B cell (primary cell): ENCODE results near the gene SEMA4D.

Experiments used
- EZH2 ChIP-seq: IDR thresholded peaks from 2 replicates; pipeline ENCODE4 v1.6.1; 2012; ENCODE audit warnings: borderline replicate concordance, low read depth, mild to moderate bottlenecking, moderate library complexity, low read length; ENCODE audit not compliant: insufficient read depth, poor library complexity, severe bottlenecking
- TF ChIP-seq, protein P1 (sequence below): fragments of 200-600 bp; IDR thresholded peaks from one replicate; pipeline ENCODE4 v1.8.0; 2022; ENCODE audit warnings: antibody characterized with exemption, mild to moderate bottlenecking

DNA sequence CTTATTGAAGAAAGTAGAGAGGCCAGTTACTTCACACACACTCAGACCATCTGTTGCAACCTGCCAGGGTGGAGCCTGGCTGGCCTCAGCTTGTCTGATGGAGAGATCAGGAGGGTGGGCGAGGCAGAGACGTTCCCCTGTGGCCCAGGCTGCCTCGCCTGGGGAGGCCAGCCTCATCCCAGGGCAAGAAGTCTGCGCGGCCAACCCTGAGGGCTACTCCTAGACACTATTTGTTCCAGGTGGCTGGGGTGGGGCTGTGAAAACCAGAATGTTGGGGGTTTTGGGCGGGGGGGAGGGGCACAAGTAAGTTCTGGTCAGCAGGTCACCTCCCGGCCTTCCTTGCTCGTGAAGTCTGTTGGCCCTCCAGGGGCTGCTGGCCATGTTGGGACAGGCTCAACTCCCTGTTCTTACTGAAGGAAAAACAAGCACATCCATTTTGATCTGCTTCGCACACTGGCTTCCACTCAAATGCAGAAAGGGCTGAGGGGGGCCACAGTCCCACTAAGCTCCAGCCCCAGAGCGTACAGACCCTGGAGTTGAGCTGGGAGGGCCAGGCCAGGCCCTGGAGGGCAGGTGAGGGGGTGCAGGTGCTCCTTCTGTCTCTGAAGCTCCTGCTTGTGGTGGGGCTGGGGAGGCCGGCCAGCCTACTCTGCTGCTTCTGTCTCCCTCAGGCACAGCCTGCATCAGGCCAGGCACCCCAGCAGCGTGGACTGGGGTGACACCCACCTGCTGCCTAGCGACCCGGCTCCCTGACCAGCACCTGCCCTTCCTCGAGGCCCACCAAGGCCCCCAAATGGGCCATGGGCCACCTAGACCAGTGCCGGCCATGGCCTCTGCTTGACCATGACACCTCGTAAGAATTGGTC is 133.0 kb downstream of the SEMA4D start:
- TF ChIP-seq, protein P1, sequence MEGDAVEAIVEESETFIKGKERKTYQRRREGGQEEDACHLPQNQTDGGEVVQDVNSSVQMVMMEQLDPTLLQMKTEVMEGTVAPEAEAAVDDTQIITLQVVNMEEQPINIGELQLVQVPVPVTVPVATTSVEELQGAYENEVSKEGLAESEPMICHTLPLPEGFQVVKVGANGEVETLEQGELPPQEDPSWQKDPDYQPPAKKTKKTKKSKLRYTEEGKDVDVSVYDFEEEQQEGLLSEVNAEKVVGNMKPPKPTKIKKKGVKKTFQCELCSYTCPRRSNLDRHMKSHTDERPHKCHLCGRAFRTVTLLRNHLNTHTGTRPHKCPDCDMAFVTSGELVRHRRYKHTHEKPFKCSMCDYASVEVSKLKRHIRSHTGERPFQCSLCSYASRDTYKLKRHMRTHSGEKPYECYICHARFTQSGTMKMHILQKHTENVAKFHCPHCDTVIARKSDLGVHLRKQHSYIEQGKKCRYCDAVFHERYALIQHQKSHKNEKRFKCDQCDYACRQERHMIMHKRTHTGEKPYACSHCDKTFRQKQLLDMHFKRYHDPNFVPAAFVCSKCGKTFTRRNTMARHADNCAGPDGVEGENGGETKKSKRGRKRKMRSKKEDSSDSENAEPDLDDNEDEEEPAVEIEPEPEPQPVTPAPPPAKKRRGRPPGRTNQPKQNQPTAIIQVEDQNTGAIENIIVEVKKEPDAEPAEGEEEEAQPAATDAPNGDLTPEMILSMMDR: no peak
- TF ChIP-seq EZH2: no peak
